CD14-positive monocyte (primary cell): ENCODE data around the gene FBXL17. TPM values are rescaled to one million over a fixed set of nuclear protein-coding genes. Genes with fewer than 3 reads are reported as not detected.

Experiments
- DNase-seq, 3 donors: peaks; one replicate each; pipeline ENCODE4 v3.0.0-alpha.2; 2011 to 2022
- H2AFZ ChIP-seq: 2 replicates; pipeline ENCODE4 v1.6.0; 2012; ENCODE audit warnings: mild to moderate bottlenecking, low read depth, low read length, inconsistent platforms; ENCODE audit not compliant: insufficient read depth, poor library complexity, severe bottlenecking
- H3K27ac ChIP-seq, 2 donors: 1 replicate in 1 of 2; 2 replicates in 1 of 2; pipeline ENCODE4 v1.5.1; 2012 to 2013; ENCODE audit warnings: low read length in 2 of 2, control low read depth in 1 of 2, inconsistent platforms in 1 of 2, low read depth in 1 of 2, mild to moderate bottlenecking in 1 of 2
- H3K27me3 ChIP-seq, 2 donors: one replicate each; pipeline versions ENCODE4 v1.6.0 to v1.6.1; 2011 to 2013; ENCODE audit warnings: low read length in 2 of 2; ENCODE audit not compliant: control insufficient read depth in 2 of 2, insufficient read depth in 2 of 2
- H3K36me3 ChIP-seq, 2 donors: replicated peaks in 1 of 2; 1 replicate in 1 of 2; 2 replicates in 1 of 2; pipeline versions ENCODE4 v1.5.1 to v1.6.1; 2012 to 2013; ENCODE audit warnings: low read length in 2 of 2, control low read depth in 1 of 2, inconsistent platforms in 1 of 2, mild to moderate bottlenecking in 1 of 2; ENCODE audit not compliant: insufficient read depth in 2 of 2, control insufficient read depth in 1 of 2
- H3K4me1 ChIP-seq, 2 donors: 1 replicate in 1 of 2; 2 replicates in 1 of 2; pipeline versions ENCODE4 v1.5.1 to v1.6.1; 2012 to 2013; ENCODE audit warnings: low read length in 2 of 2, control low read depth in 1 of 2, inconsistent platforms in 1 of 2, mild to moderate bottlenecking in 1 of 2, moderate library complexity in 1 of 2; ENCODE audit not compliant: insufficient read depth in 2 of 2, control insufficient read depth in 1 of 2
- H3K4me2 ChIP-seq: replicated peaks from 2 replicates; pipeline ENCODE3; 2012; ENCODE audit warnings: low read length, moderate library complexity, mild to moderate bottlenecking; ENCODE audit not compliant: poor library complexity, severe bottlenecking; ENCODE audit errors: extremely low read depth
- H3K4me3 ChIP-seq, 3 experiments: fragments of 200-600 bp in 1 of 3; sonication (generic) in 1 of 3; replicated peaks in 1 of 3; 1 replicate in 2 of 3; 2 replicates in 1 of 3; pipeline ENCODE4 v1.5.1; 2011 to 2013; ENCODE audit warnings: low read length in 3 of 3, mild to moderate bottlenecking in 3 of 3, control low read depth in 2 of 3, low read depth in 2 of 3, inconsistent platforms in 1 of 3, moderate library complexity in 1 of 3
- H3K79me2 ChIP-seq: 2 replicates; pipeline ENCODE4 v1.6.0; 2012; ENCODE audit warnings: mild to moderate bottlenecking, control low read depth, inconsistent platforms, low read length, moderate library complexity; ENCODE audit not compliant: insufficient read depth
- H3K9ac ChIP-seq: 2 replicates; pipeline ENCODE4 v1.6.0; 2017; ENCODE audit warnings: low read length, mild to moderate bottlenecking; ENCODE audit not compliant: insufficient read depth, poor library complexity, severe bottlenecking
- H3K9me3 ChIP-seq, 2 donors: replicated peaks in 1 of 2; 1 replicate in 1 of 2; 2 replicates in 1 of 2; pipeline versions ENCODE4 v1.5.1 to v1.6.1; 2012 to 2013; ENCODE audit warnings: low read length in 2 of 2, control low read depth in 1 of 2; ENCODE audit not compliant: control insufficient read depth in 1 of 2, insufficient read depth in 1 of 2
- H4K20me1 ChIP-seq: 2 replicates; pipeline ENCODE4 v1.6.0; 2012; ENCODE audit warnings: mild to moderate bottlenecking, low read length, control low read depth, moderate library complexity; ENCODE audit not compliant: insufficient read depth
- H3K27ac Mint-ChIP-seq, 7 donors: one replicate each; pipeline ENCODE4 v1.8.0; 2020; ENCODE audit warnings: mild to moderate bottlenecking in 7 of 7, mixed read lengths in 7 of 7, moderate library complexity in 6 of 7, inconsistent platforms in 2 of 7
- H3K27me3 Mint-ChIP-seq, 3 donors: one replicate each; pipeline ENCODE4 v1.8.0; 2021 to 2022; ENCODE audit warnings: low read depth in 3 of 3, mild to moderate bottlenecking in 3 of 3, mixed read lengths in 3 of 3, moderate library complexity in 3 of 3, inconsistent platforms in 1 of 3
- H3K36me3 Mint-ChIP-seq, 2 donors: one replicate each; pipeline ENCODE4 v1.8.0; 2020; ENCODE audit warnings: mixed read lengths in 2 of 2, inconsistent platforms in 1 of 2, mild to moderate bottlenecking in 1 of 2
- H3K4me1 Mint-ChIP-seq: one replicate; pipeline ENCODE4 v1.8.0; 2020; ENCODE audit warnings: mild to moderate bottlenecking, mixed read lengths
- H3K4me3 Mint-ChIP-seq, 2 donors: one replicate each; pipeline ENCODE4 v1.8.0; 2020; ENCODE audit warnings: mild to moderate bottlenecking in 2 of 2, mixed read lengths in 2 of 2, moderate library complexity in 1 of 2
- H3K9me3 Mint-ChIP-seq, 7 donors: one replicate each; pipeline ENCODE4 v1.8.0; 2020 to 2022; ENCODE audit warnings: mixed read lengths in 7 of 7, mild to moderate bottlenecking in 6 of 7, moderate library complexity in 6 of 7, inconsistent platforms in 2 of 7
- CTCF ChIP-seq: fragments of 200-600 bp; IDR thresholded peaks from one replicate; pipeline ENCODE4 v1.8.0; 2022; ENCODE audit warnings: antibody characterized with exemption, mild to moderate bottlenecking
- WGBS: methylation state at CpG from one replicate; pipeline ENCODE4 v1.1.5; 2013; ENCODE audit warnings: missing lambda C conversion rate; ENCODE audit not compliant: insufficient coverage; 5-methylcytosine and 5-hydroxymethylcytosine counted together
- intact Hi-C, 2 donors: fragments of 100-400 bp; cut with micrococcal nuclease; formaldehyde crosslinking; loops; one replicate each; pipeline versions ENCODE4 v1.15.0 to v1.15.1; 2023
- polyA plus RNA-seq, 3 donors: library from polyadenylated mRNA; depleted of rRNA in 1 of 3; unstranded in 2 of 3; stranded (reverse) in 1 of 3; fragments of 300-500 nt in 2 of 3; fragments of >200 nt in 1 of 3; fragmentation: Illumina TruSeq in 2 of 3; gene quantifications; 1 replicate in 2 of 3; 2 replicates in 1 of 3; pipeline ENCODE4 v1.2.3, GENCODE V29; 2012 to 2021

Gene FBXL17
- polyA plus RNA-seq, 3 donors: 1.5 to 6.6 (median 2.0) TPM

- H3K9me3 ChIP-seq: no peaks in the 10 kb centered on the region
- no peak overlapping the region for H3K9ac ChIP-seq
- no peaks in the 10 kb centered on the region for H3K79me2 ChIP-seq
- no peaks in the 10 kb centered on the region for H3K9me3 Mint-ChIP-seq
- TF ChIP-seq CTCF: no peak
- H3K36me3 Mint-ChIP-seq: peaks cover 0 to 2% of the 10 kb centered on the region in 2 donors
- intact Hi-C loops: no loop called here
- H3K4me1 ChIP-seq: no peaks in the 10 kb centered on the region
- no peak for DNase-seq
- H3K4me3 Mint-ChIP-seq: no peak overlapping the region
- H3K4me1 Mint-ChIP-seq: no peaks in the 10 kb centered on the region
- H3K4me3 ChIP-seq: no peak overlapping the region
- H3K27ac Mint-ChIP-seq: no peak overlapping the region
- WGBS: 94% methylated on average over 3 of the region's 3 CpGs
- H3K27ac ChIP-seq: no peak overlapping the region
- H2AFZ ChIP-seq: no peak overlapping the region
- no peaks in the 10 kb centered on the region for H3K36me3 ChIP-seq
- no peaks in the 10 kb centered on the region for H3K27me3 Mint-ChIP-seq
- H3K27me3 ChIP-seq: no peaks in the 10 kb centered on the region
- no peaks in the 10 kb centered on the region for H4K20me1 ChIP-seq
- no peak overlapping the region for H3K4me2 ChIP-seq
Observed at GRCh38 chr5:107930092-107930491, 451.8 kb downstream of the FBXL17 start.

GRCh38 chr5:107929080-107929479 lies 452.8 kb downstream of the FBXL17 start:
- H3K36me3 Mint-ChIP-seq: peaks cover 0 to 2% of the 10 kb centered on the region in 2 donors
- H4K20me1 ChIP-seq: no peaks in the 10 kb centered on the region
- H2AFZ ChIP-seq: no peak overlapping the region
- no peak for DNase-seq
- no peak overlapping the region for H3K27ac Mint-ChIP-seq
- no peaks in the 10 kb centered on the region for H3K4me1 ChIP-seq
- no peaks in the 10 kb centered on the region for H3K27me3 Mint-ChIP-seq
- intact Hi-C loops: no loop called here
- H3K36me3 ChIP-seq: no peaks in the 10 kb centered on the region
- no peaks in the 10 kb centered on the region for H3K9me3 ChIP-seq
- no peak overlapping the region for H3K4me3 Mint-ChIP-seq
- H3K4me1 Mint-ChIP-seq: no peaks in the 10 kb centered on the region
- no peak overlapping the region for H3K9ac ChIP-seq
- H3K79me2 ChIP-seq: no peaks in the 10 kb centered on the region
- TF ChIP-seq CTCF: no peak
- no peak overlapping the region for H3K27ac ChIP-seq
- no peaks in the 10 kb centered on the region for H3K27me3 ChIP-seq
- no peak overlapping the region for H3K4me3 ChIP-seq
- H3K4me2 ChIP-seq: no peak overlapping the region
- no peaks in the 10 kb centered on the region for H3K9me3 Mint-ChIP-seq
